HG03469 (cell line): ENCODE results near the gene RNF175.
"Not testable (repeated sequence)": the region's sequence is repeated elsewhere in the genome, so short reads cannot be mapped to it uniquely, and the experiment has no call there.

Experiments used
- ATAC-seq: cut with Tn5 transposase; IDR thresholded peaks from one replicate; pipeline ENCODE4 v1.9.1; 2021; ENCODE audit warnings: mild to moderate bottlenecking, moderate library complexity, moderate number of reproducible peaks; ENCODE audit not compliant: unreplicated experiment

RNF175 gene

GRCh38 chr4:153684971-153685371, 74.9 kb downstream of the RNF175 start:
- ATAC-seq, result no peak

GRCh38 chr4:153684182-153684970, 75.4 kb downstream of the RNF175 start, which contains the start of gene TLR2:
TSS of gene TLR2 (plus strand) at chr4:153684280. CDS start at chr4:153702908, 18,628 bp downstream.
- ATAC-seq, result peak; percentile 76

- no peak for ATAC-seq
Observed at GRCh38 chr4:153683763-153684181, 76.1 kb downstream of the RNF175 start.

- ATAC-seq, result no peak
Observed at GRCh38 chr4:153679486-153679885, 80.3 kb downstream of the RNF175 start.

- ATAC-seq, result no peak
Observed at GRCh38 chr4:153676984-153677383, 82.8 kb downstream of the RNF175 start.

GRCh38 chr4:153676486-153676885, 83.3 kb downstream of the RNF175 start:
- no peak for ATAC-seq

- ATAC-seq, result no peak
Observed at GRCh38 chr4:153669838-153670237, 90.0 kb downstream of the RNF175 start.

GRCh38 chr4:153668647-153669046, 91.2 kb downstream of the RNF175 start:
- no peak for ATAC-seq

- not testable (repeated sequence) for ATAC-seq
Observed at GRCh38 chr4:153666505-153666904, 93.3 kb downstream of the RNF175 start.

GRCh38 chr4:153663667-153664066, 96.2 kb downstream of the RNF175 start:
- ATAC-seq, result no peak

GRCh38 chr4:153661908-153662307, 97.9 kb downstream of the RNF175 start:
- no peak for ATAC-seq

- ATAC-seq, result no peak
Observed at GRCh38 chr4:153661215-153661822, 98.5 kb downstream of the RNF175 start.
